WTC11 (cell line): ENCODE data around the gene ADGRB2. TPM values are rescaled to one million over a fixed set of nuclear protein-coding genes. Genes with fewer than 3 reads are reported as not detected.

Experiments
- ATAC-seq: fragments of 200-7000 bp; cut with Tn5 transposase; 2 replicates; pipeline ENCODE4 v1.10.0; 2021; ENCODE audit warnings: mild to moderate bottlenecking, moderate library complexity
- CTCF ChIA-PET: fragments of 300-600 bp; sonication (Branson Sonifier 250); formaldehyde crosslinking; loops from one replicate; lab custom pipeline; 2021; ENCODE audit warnings: antibody characterized with exemption; lab: Charles Lee
- POLR2A ChIA-PET: fragments of 350-600 bp; sonication (Branson Sonifier 250); formaldehyde crosslinking; loops from one replicate; lab custom pipeline; 2021; ENCODE audit warnings: antibody characterized with exemption; lab: Charles Lee
- DNase-seq: peaks from one replicate; pipeline ENCODE4 v3.0.0; 2021; ENCODE audit warnings: low spot score
- H3K27ac Mint-ChIP-seq: 2 replicates; pipeline ENCODE4 v1.8.0; 2021; ENCODE audit warnings: mixed read lengths
- H3K27me3 Mint-ChIP-seq: 2 replicates; pipeline ENCODE4 v1.8.0; 2021; ENCODE audit warnings: low read depth, mild to moderate bottlenecking, moderate library complexity, mixed read lengths
- H3K36me3 Mint-ChIP-seq: 2 replicates; pipeline ENCODE4 v1.8.0; 2021; ENCODE audit warnings: mixed read lengths
- H3K4me1 Mint-ChIP-seq: 2 replicates; pipeline ENCODE4 v1.8.0; 2022; ENCODE audit warnings: mixed read lengths
- H3K4me3 Mint-ChIP-seq: 2 replicates; pipeline ENCODE4 v1.8.0; 2021; ENCODE audit warnings: mild to moderate bottlenecking, moderate library complexity, mixed read lengths
- H3K9me3 Mint-ChIP-seq: 2 replicates; pipeline ENCODE4 v1.8.0; 2021; ENCODE audit warnings: mixed read lengths
- ARID4B ChIP-seq: sonication (generic); formaldehyde crosslinking; IDR thresholded peaks from 2 replicates; pipeline ENCODE4 v1.8.0; 2023; ENCODE audit warnings: missing genetic modification reagents, mild to moderate bottlenecking, borderline replicate concordance
- CREB1 ChIP-seq: sonication (generic); formaldehyde crosslinking; IDR thresholded peaks from 2 replicates; pipeline ENCODE4 v1.8.0; 2023; ENCODE audit warnings: mild to moderate bottlenecking, missing genetic modification reagents
- E2F1 ChIP-seq: sonication (generic); formaldehyde crosslinking; IDR thresholded peaks from 2 replicates; pipeline ENCODE4 v1.8.0; 2022; ENCODE audit warnings: mild to moderate bottlenecking, missing genetic modification reagents
- EMX1 ChIP-seq: fragments of 250-450 bp; sonication (Bioruptor Pico); IDR thresholded peaks from 2 replicates; pipeline ENCODE4 v1.8.0; 2021; ENCODE audit warnings: mild to moderate bottlenecking
- ESRRA ChIP-seq: sonication (generic); formaldehyde crosslinking; IDR thresholded peaks from 2 replicates; pipeline ENCODE4 v1.8.1; 2022; ENCODE audit warnings: mild to moderate bottlenecking, missing genetic modification reagents, borderline replicate concordance
- ETV6 ChIP-seq: sonication (generic); formaldehyde crosslinking; IDR thresholded peaks from 2 replicates; pipeline ENCODE4 v1.8.1; 2022; ENCODE audit warnings: mild to moderate bottlenecking, missing genetic modification reagents
- FOXK1 ChIP-seq: sonication (generic); formaldehyde crosslinking; IDR thresholded peaks from 2 replicates; pipeline ENCODE4 v1.8.0; 2022; ENCODE audit warnings: mild to moderate bottlenecking, moderate library complexity, missing genetic modification reagents
- FOXP1 ChIP-seq: sonication (generic); formaldehyde crosslinking; IDR thresholded peaks from 2 replicates; pipeline ENCODE4 v1.8.0; 2022; ENCODE audit warnings: missing genetic modification reagents, mild to moderate bottlenecking, moderate library complexity, borderline replicate concordance
- GTF2I ChIP-seq: fragments of 250-450 bp; sonication (Bioruptor Pico); conservative IDR thresholded peaks from 2 replicates; pipeline ENCODE4 v1.4.0; 2021; ENCODE audit warnings: mild to moderate bottlenecking
- IRF1 ChIP-seq: sonication (generic); formaldehyde crosslinking; IDR thresholded peaks from 2 replicates; pipeline ENCODE4 v1.8.0; 2023; ENCODE audit warnings: missing genetic modification reagents
- JUN ChIP-seq: sonication (generic); formaldehyde crosslinking; IDR thresholded peaks from 2 replicates; pipeline ENCODE4 v1.8.0; 2023; ENCODE audit warnings: mild to moderate bottlenecking, missing genetic modification reagents
- MAX ChIP-seq: sonication (generic); formaldehyde crosslinking; IDR thresholded peaks from 2 replicates; pipeline ENCODE4 v1.8.0; 2022; ENCODE audit warnings: mild to moderate bottlenecking, missing genetic modification reagents
- MLX ChIP-seq: sonication (generic); formaldehyde crosslinking; IDR thresholded peaks from 2 replicates; pipeline ENCODE4 v1.8.1; 2023; ENCODE audit warnings: mild to moderate bottlenecking, missing genetic modification reagents, moderate library complexity
- MXD4 ChIP-seq: fragments of 250-450 bp; sonication (Bioruptor Pico); IDR thresholded peaks from 2 replicates; pipeline ENCODE4 v1.8.0; 2021; ENCODE audit warnings: mild to moderate bottlenecking, moderate library complexity, borderline replicate concordance
- NFE2L1 ChIP-seq: sonication (generic); formaldehyde crosslinking; IDR thresholded peaks from 2 replicates; pipeline ENCODE4 v1.8.1; 2023; ENCODE audit warnings: missing genetic modification reagents
- OVOL2 ChIP-seq: fragments of 250-450 bp; sonication (Bioruptor Pico); IDR thresholded peaks from 2 replicates; pipeline ENCODE4 v1.9.0; 2021; ENCODE audit warnings: mild to moderate bottlenecking, borderline replicate concordance
- PRRX2 ChIP-seq: fragments of 250-450 bp; sonication (Bioruptor Pico); IDR thresholded peaks from 2 replicates; pipeline ENCODE4 v1.8.0; 2021; ENCODE audit warnings: mild to moderate bottlenecking
- SMAD3 ChIP-seq: sonication (generic); formaldehyde crosslinking; IDR thresholded peaks from 2 replicates; pipeline ENCODE4 v1.8.0; 2022; ENCODE audit warnings: missing genetic modification reagents, mild to moderate bottlenecking, borderline replicate concordance
- SOX15 ChIP-seq: fragments of 250-450 bp; sonication (Bioruptor Pico); IDR thresholded peaks from 2 replicates; pipeline ENCODE4 v1.9.0; 2021; ENCODE audit warnings: mild to moderate bottlenecking
- ZNF396 ChIP-seq: fragments of 250-450 bp; sonication (Bioruptor Pico); IDR thresholded peaks from 2 replicates; pipeline ENCODE4 v1.8.0; 2021; ENCODE audit warnings: mild to moderate bottlenecking, moderate library complexity, borderline replicate concordance
- ZSCAN18 ChIP-seq: fragments of 250-450 bp; sonication (Bioruptor Pico); IDR thresholded peaks from 2 replicates; pipeline ENCODE4 v2.1.2; 2022; ENCODE audit warnings: mild to moderate bottlenecking, moderate library complexity
- total RNA-seq: library from RNA; stranded (reverse); gene quantifications from 3 replicates; pipeline ENCODE4 v1.2.3, GENCODE V29; 2021

ADGRB2 gene
- total RNA-seq, 1 experiment from 2014 or later: 39.3 TPM

GRCh38 chr1:31758823-31759222 is 5.3 kb downstream of the ADGRB2 start:
- ATAC-seq: no peak
- Mint-ChIP-seq H3K27me3 (peaks cover 14% of the 10 kb centered on the region), H3K9me3 (no peaks in the 10 kb centered on the region), H3K27ac (peak overlapping the region; percentile 34), H3K4me3 (no peak overlapping the region), H3K36me3 (no peaks in the 10 kb centered on the region), H3K4me1 (peaks cover 38% of the 10 kb centered on the region)
- no peak for DNase-seq
- POLR2A ChIA-PET: interaction anchor here (0.6 kb wide), 1 partner anchor 39 kb away, joined by 4 read pairs; no protein-coding TSS in a partner anchor
- CTCF ChIA-PET: interaction anchor here (0.9 to 13.3 kb wide), 10 partner anchors 13 to 205 kb away, joined by 3 to 282 read pairs (median 4); no protein-coding TSS in a partner anchor
- no peak for TF ChIP-seq ETV6 (CRISPR knock-in tag)
- no peak for TF ChIP-seq MXD4 (CRISPR knock-in tag)
- TF ChIP-seq FOXK1: no peak
- TF ChIP-seq MLX (CRISPR knock-in tag): no peak
- no peak for TF ChIP-seq ESRRA
- no peak for TF ChIP-seq IRF1 (CRISPR knock-in tag)
- no peak for TF ChIP-seq SMAD3 (CRISPR knock-in tag)
- TF ChIP-seq MAX (CRISPR knock-in tag): no peak
- TF ChIP-seq E2F1: no peak
- no peak for TF ChIP-seq PRRX2 (CRISPR knock-in tag)
- no peak for TF ChIP-seq NFE2L1 (CRISPR knock-in tag)
- no peak for TF ChIP-seq ARID4B (CRISPR knock-in tag)
- no peak for TF ChIP-seq EMX1 (CRISPR knock-in tag)
- no peak for TF ChIP-seq FOXP1

- Mint-ChIP-seq H3K4me3 (no peak overlapping the region), H3K4me1 (peaks cover 43% of the 10 kb centered on the region), H3K36me3 (no peaks in the 10 kb centered on the region), H3K9me3 (no peaks in the 10 kb centered on the region), H3K27me3 (peaks cover 8% of the 10 kb centered on the region), H3K27ac (peak overlapping the region; percentile 61)
- ATAC-seq (no peak), DNase-seq (no peak)
- no peak for TF ChIP-seq SOX15 (CRISPR knock-in tag)
- no peak for TF ChIP-seq ZNF396
- no peak for TF ChIP-seq CREB1 (CRISPR knock-in tag)
- TF ChIP-seq OVOL2 (CRISPR knock-in tag): no peak
- no peak for TF ChIP-seq JUN (CRISPR knock-in tag)
- no peak for TF ChIP-seq GTF2I (CRISPR knock-in tag)
- no peak for TF ChIP-seq ETV6 (CRISPR knock-in tag)
- TF ChIP-seq ZSCAN18 (CRISPR knock-in tag): no peak
- ChIA-PET POLR2A (no interaction called here), CTCF (interaction anchor here (1.0 to 13.3 kb wide), 8 partner anchors 12 to 67 kb away, joined by 3 to 282 read pairs (median 6); partner anchors contain the start of gene SPOCD1)
Observed at GRCh38 chr1:31757989-31758388, 6.2 kb downstream of the ADGRB2 start.
